Hematopoietic multipotent progenitor cell treated with erythropoietin and hydrocortisone succinate and interleukin-3 and kit ligand, for 17 days (in vitro differentiated cells): ENCODE measurements around the gene TMEM233.

Source experiments
- DNase-seq: peaks from one replicate; pipeline ENCODE4 v3.0.0-alpha.2; 2015; ENCODE audit warnings: low spot score

Gene TMEM233

DNA sequence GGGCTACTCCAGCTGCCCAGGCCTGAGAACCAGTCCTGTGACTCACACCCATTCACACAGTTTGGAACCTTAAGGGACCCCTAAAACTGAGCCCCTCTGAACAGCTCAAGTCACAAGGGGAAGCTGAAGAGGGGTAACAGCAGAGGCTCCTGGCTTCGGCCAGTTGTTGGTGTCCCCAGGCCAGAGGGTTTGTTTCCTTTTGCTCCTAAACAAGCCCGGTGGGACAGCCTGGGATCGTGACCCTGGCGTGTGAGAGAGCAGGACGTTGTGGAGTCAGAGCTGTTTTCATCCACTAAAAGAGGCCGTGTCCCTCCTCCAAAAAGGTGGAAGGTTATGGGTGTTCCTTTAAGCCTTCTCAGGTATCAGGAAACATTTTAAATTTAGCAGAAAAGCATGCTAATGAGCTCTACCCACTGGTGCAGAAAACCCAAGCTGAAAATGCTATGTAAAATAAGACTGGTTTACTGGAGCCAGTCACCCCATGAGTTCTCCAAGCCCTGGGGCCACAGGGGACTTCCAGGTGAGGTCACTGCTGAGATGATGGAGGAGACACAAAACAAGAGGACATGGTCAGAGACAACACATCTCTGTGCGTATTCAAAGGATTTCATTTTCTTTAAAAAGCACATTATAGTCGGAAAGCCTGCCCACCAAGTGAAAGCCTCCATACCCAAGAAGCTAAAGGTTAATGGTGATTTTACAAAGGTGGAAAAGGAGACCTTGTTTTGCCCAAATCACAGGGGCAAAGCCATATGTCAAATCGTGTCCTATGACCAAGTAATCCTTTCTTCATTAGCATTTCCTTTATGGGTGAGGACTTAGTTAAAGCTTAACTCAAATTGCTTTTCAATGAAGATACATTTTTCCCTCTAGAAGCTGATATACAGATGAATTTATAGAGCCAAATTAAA is 88.4 kb downstream of the TMEM233 start:
- DNase-seq = no peak

DNA sequence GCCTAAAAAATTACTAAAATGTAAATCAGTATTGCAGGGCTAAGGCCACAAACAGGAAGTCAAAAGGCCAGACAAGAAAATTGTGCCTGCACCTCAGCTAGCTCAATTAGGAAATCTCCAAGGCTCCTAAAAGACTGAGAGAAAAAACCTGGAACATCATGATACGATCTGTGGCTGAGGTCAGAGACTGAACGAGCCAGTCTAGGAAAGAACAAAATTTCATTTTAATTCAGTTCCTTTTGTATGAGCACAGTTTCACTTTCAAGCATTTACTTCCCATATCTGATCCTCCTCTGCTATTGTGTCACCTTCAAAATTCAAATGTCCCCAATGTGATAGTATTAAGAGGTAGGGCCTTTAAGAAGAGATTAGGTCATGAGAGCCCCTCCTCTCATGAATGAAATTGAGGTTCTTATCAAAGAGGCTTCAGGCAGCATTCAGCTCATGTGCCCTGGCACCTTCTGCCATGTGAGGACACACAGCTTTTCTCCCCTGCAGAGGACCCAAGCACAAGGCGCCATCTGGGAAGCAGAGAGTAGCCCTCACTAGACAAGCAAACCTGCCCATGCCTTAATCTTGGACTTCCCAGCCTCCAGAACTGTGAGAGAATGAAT is 89.2 kb downstream of the TMEM233 start:
- DNase-seq = no peak

DNA sequence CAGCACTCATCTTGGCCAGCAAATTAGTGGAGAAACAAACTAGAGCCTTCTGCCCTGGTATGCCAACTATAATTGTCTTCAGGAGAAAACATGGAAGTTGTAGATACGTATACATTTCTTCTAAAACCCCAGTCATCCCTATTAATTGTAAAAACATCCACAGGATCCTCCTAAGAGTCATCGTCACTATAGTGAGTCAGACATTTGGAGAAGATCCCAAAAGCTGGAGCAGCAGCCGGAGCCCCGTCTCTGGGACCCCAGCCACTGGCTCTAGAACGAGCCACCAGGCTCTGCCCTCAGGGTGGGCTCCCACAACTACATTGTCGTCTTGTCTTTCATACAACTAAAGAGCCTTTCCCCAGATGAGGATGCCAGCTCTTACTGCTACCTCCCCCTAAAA is 89.8 kb downstream of the TMEM233 start:
- no peak for DNase-seq

DNA sequence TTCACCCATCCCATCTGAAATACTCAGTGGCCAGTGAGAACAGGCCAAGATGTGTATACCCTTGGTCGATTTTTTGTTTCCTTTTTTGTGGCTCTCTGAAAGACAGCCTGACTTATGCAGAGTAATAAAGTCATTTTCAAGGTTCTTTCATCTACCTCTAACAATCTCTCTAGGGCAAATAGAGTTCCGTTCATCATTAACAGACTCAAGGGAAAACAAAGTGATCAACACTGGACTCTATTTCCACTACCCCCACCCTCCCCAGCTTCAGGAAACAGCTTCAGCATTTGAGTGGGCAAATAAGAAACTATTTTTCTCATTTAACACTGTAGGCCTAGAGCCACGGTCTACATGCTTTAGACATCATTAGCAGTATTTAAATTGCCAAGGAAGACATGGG is 90.2 kb downstream of the TMEM233 start:
- DNase-seq = no peak

DNA sequence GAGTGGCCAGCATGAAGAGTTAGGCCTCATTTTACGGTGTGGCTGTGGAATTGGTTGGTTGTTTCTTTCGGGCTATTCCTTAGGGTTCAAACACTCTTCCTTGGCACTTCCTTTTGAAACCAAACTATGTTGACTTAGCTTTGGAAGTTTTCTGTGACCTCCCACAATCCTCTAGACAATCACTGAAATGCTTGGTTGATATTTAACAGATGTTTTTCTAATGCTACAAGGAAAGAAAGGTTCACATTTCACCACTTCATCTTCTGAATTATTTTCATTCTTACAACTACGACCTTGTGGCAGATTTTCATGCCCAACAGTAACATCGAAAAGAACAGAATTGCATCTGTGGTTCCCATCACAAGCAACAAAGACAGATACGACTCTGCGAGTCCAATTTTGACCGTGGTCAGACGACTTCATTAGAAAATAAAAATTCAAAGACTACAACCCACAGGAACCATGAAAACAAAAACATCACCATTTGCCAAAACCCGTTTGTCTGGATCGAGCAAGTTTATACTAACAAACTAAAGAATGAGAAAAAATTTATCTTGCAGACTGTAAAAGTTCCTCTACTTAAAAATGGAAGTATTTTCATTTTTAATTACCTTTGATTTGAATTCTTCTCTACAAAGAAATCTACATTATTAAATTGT is 91.3 kb downstream of the TMEM233 start:
- no peak for DNase-seq

DNA sequence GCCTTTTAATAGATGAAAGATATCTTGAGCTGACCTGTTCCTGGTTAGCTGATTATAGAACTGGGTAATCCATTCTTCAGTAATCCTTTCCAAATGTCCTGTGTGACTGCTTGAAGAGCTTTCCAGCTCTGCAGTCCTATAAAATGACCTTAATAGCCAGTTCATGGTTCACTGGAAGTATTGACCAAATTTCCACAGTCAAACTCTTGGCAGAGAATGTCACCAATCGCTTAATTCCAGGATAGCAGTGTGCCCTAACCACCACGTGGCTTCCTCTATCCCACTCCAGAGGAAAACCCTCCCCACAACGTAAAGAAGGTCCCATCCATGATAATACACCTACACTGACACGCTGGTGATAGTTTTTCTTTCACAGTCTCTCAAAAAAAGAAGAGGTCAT is 91.8 kb downstream of the TMEM233 start:
- no peak for DNase-seq

DNA sequence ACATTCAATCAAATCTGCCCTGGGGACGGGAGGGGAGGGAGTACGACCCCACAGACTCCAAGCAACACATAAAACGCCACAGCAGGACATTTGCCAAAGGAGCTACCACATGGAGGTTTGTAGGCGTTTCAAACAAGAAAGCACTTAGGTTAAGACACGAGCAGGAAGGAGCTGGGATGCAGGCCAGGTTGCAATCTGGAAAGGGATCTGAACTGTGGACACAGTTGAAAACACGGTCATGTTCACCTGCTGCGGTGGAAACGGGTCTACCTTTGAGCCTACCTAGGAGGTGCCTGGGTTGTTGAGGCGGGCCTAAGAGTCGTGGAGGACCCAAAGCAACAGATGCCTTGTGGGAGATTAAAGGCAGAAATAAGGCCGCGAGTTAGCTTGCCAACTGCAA is 92.8 kb downstream of the TMEM233 start:
- DNase-seq = no peak

DNA sequence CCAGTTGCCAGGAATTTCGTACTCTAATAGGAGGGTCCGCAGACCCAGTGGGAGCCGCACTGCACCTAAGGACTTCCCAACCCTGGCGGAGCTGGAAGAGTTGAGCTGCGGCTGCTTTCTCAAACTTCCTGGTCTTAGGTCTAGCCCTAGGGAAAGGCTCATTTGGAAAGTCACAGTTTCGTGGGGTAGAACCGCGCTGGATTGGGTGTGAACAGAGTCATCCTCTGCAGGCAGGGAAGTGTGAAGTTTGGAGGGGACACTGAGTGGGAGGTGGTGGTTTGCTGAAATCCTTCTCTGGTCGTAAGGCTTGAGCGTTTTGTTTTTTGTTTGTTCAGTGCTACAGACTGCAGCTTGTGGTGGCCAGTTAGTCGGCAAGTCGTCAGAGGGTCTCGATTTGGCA is 93.2 kb downstream of the TMEM233 start:
- DNase-seq = no peak

DNA sequence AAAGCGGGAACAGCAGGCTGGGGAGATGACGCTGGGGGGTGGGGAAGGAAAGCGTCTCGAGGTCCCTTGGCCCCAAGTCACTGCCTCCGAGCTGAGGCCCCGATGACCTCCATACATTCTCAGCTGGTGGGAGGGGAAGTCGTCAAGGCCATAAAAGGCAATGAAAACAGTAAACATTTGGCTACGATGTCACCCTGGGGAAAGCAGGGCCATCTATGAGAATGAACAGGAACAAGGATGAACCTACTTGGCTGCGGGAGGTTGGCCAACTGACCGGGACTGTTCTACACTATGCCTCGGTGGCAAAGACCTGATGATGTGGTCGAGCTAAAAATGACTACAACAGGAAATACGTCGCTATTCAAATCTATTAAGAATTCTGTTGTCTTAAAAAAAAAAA is 93.8 kb downstream of the TMEM233 start:
- DNase-seq = no peak

DNA sequence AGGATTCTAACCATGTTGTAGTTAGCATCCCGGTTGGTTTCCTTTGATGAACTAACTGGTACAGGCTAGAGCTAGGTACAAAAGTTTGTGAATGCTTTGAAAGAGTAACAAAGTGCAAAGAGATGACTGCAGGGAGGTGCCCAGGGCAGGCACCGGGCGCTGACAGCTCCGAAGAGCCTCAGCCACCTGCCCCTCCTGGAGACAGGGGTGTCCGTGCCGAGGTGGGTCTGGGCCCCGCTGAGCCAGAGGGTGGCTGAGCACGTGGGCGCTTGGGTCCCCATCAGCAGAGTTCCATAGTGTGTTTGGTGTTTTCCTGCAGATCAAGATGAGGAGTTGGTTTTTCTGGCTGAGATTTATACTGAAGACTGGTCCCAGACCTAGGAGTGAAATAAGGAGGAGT is 94.3 kb downstream of the TMEM233 start:
- no peak for DNase-seq

DNA sequence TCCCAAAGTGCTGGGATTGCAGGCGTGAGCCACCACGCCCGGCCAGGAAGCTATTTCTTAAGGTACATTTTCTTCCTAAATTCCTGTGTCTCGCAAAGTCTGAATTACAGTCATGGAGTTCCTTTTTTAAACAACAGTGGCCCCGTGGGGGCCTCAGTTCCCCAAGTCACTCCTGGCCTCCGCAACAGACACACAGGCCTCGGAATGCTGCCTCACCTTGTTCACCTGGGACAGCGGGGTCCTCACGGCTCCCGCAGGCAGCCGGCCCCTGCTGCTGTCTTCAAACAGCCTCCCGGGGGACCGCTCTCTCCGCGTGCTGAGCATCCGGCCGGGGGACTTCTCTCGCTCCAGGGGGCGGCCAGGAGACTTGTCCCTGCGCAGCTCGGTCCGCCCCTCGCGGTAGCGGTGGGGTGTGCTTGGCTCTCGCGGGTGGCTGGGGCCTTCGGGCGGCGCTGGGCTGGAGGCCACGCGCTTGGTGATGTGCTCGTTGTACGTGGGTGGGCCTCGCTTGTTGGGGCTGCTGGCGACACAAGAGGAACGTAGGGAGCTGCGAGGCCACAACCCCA is 96.4 kb downstream of the TMEM233 start:
- DNase-seq = no peak

DNA sequence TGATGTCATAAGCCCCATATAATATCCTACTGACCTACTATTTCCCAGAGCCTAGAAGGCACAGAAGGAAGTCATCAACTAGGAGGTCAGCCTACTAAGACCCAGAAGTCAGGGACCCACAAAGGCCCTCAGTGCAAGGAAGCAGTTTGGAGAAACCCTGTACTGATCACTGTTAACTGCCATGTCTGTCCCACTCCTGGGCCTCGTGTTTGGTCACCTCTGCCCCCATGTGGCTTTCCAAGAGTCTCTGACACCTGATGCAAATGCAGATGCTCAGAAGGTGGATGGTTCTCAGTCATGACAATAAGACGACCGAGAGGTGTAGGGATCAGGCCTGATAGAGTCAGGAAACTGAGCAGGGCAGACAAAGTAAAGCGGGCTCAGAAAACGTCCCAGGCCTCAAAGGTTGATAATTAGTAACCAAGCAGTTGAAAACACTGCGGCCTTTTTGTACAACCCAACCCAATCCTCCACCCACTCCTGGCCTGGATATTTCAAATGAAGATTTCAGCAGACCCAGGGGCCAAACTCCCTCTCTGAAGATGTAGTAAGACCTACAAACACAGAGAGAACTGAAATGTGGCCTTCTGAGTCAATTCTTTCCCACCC is 97.7 kb downstream of the TMEM233 start:
- no peak for DNase-seq

DNA sequence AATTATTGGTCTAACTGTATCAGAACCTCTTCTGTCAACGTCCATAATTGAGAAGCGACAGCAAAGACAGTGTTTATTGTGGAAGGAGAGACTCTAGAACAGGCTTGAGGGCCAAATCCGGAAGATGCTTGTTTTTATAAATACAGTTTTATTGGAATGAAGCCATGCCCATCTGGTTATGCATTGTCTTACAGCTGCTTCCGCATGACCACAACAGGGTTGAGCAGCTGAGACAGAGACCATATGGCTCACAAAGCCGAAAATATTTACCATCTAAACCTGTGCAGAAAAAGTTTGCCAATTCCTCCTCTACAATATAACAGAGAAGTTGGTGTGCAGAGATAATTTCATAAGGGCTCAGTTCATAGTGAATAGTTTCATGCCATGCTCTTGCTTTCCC is 98.8 kb downstream of the TMEM233 start:
- DNase-seq = no peak
